LNCaP clone FGC (cell line): Measurements from ENCODE around the gene TRAIP.

Experiments used
- DNase-seq: peaks from one replicate; pipeline ENCODE4 v3.0.0-alpha.2; 2011; ENCODE audit warnings: low read depth
- H3K4me3 ChIP-seq: 2 replicates; pipeline ENCODE4 v1.5.1; 2011; ENCODE audit warnings: mild to moderate bottlenecking, low read depth, low read length, control low read depth
- CTCF ChIP-seq: IDR thresholded peaks from 2 replicates; pipeline ENCODE4 v1.5.1; 2012; ENCODE audit warnings: mild to moderate bottlenecking; ENCODE audit not compliant: control insufficient read depth, insufficient read depth; ENCODE audit errors: extremely low read depth

The TRAIP gene

GRCh38 chr3:49873623-49874022 lies 17.3 kb upstream of the TRAIP start:
- DNase-seq: no peak
- no peak overlapping the region for H3K4me3 ChIP-seq
- TF ChIP-seq CTCF: no peak

GRCh38 chr3:49872801-49873281 lies 16.5 kb upstream of the TRAIP start:
- no peak overlapping the region for H3K4me3 ChIP-seq
- TF ChIP-seq CTCF: no peak
- no peak for DNase-seq

- H3K4me3 ChIP-seq: no peak overlapping the region
- no peak for TF ChIP-seq CTCF
- no peak for DNase-seq
These were observed 15.3 kb upstream of the TRAIP start for GRCh38 chr3:49871531-49872153.

- no peak for DNase-seq
- TF ChIP-seq CTCF: no peak
- peak within 1 kb of the TSS; percentile 21 for H3K4me3 ChIP-seq
These were observed 13.3 kb upstream of the TRAIP start, which contains the start of gene CAMKV for GRCh38 chr3:49869525-49870126. TSS of gene CAMKV (minus strand) at chr3:49869906. CDS start at chr3:49862388, 7,518 bp downstream.

DNA sequence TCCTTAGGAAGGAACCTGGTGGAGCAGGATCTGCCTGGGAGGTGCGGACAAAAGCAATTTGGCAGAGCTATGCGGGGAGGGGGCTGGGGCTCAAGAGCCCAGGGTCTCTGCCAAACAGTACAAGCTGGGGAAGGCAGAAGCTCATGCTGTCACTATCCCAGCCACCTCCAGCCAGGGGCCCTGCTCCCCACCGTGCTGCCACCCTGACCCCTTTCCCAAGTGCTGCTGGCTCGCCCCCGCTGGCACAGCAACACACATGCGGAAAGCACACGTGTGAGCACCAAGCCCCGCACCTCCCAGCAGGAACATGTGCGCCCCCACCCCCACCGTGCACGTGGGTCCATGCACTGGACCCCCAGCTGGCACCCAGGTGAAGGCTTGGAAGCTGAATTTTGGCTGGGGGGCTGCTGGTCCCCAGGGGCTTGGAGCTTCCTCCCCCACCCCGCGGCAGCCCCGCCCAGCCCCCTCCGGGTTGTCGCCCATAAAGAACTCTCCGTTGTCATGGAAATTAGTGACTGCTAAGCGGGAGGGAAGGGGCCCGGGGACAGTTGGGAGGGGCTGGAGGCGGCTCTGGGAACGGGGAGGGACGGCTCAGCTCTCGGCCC lies 12.6 kb upstream of the TRAIP start:
- no peak for TF ChIP-seq CTCF
- peak overlapping the region; percentile 21; the same call in 1 of the 2 replicates for H3K4me3 ChIP-seq
- DNase-seq: no peak

- no peak for TF ChIP-seq CTCF
- no peak overlapping the region for H3K4me3 ChIP-seq
- no peak for DNase-seq
These were observed 11.5 kb upstream of the TRAIP start for GRCh38 chr3:49867871-49868321.
